K562 (cell line): Measurements from ENCODE around the gene NPR1. TPM values are rescaled to one million over a fixed set of nuclear protein-coding genes. Genes with fewer than 3 reads are reported as not detected.

Source experiments
- BDP1 ChIP-seq: IDR thresholded peaks from 3 replicates; pipeline ENCODE4 v1.6.1; 2011; ENCODE audit not compliant: insufficient read length, insufficient read depth
- DMBX1 ChIP-seq: fragments of 250-450 bp; sonication (Bioruptor Pico); IDR thresholded peaks from 2 replicates; pipeline ENCODE4 v1.8.0; 2022; ENCODE audit warnings: inconsistent platforms, mild to moderate bottlenecking, moderate library complexity, borderline replicate concordance
- E2F3 ChIP-seq: fragments of 250-450 bp; sonication (Bioruptor Pico); IDR thresholded peaks from 2 replicates; pipeline ENCODE4 v1.4.0; 2020; ENCODE audit warnings: mild to moderate bottlenecking
- GTF2A2 ChIP-seq: IDR thresholded peaks from 2 replicates; pipeline ENCODE4 v1.6.1; 2016; ENCODE audit warnings: mild to moderate bottlenecking, missing genetic modification characterization, missing compliant biosample characterization
- GTF2E2 ChIP-seq: fragments of 200-800 bp; sonication (Bioruptor generic); IDR thresholded peaks from 2 replicates; pipeline ENCODE4 v1.6.1; 2016; ENCODE audit warnings: missing genetic modification characterization, missing compliant biosample characterization
- HMBOX1 ChIP-seq: sonication (generic); IDR thresholded peaks from 2 replicates; pipeline ENCODE4 v1.6.1; 2016
- PHF8 ChIP-seq: fragments of 200-600 bp; sonication (generic); IDR thresholded peaks from 2 replicates; pipeline ENCODE4 v1.6.1; 2012; ENCODE audit warnings: mixed run types, mild to moderate bottlenecking, inconsistent platforms, low read length, moderate library complexity, borderline replicate concordance
- POLR2A ChIP-seq: fragments of 450-650 bp; conservative IDR thresholded peaks from 2 replicates; pipeline ENCODE4 v1.6.1; 2016
- POLR2AphosphoS2 ChIP-seq: IDR thresholded peaks from 2 replicates; pipeline ENCODE4 v1.6.1; 2012; ENCODE audit warnings: low read length, improper control_type of control experiment
- POLR2B ChIP-seq: fragments of 450-650 bp; IDR thresholded peaks from 2 replicates; pipeline ENCODE4 v1.6.1; 2018; ENCODE audit warnings: low read depth; ENCODE audit not compliant: partially characterized antibody
- POLR2G ChIP-seq: fragments of 200-400 bp; formaldehyde crosslinking; IDR thresholded peaks from 2 replicates; pipeline ENCODE4 v1.6.1; 2017; ENCODE audit warnings: low read depth, mild to moderate bottlenecking, antibody characterized with exemption, low read length, moderate library complexity
- SNRNP70 ChIP-seq: fragments of 200-400 bp; formaldehyde crosslinking; optimal IDR thresholded peaks from 2 replicates; pipeline ENCODE3; 2017; ENCODE audit warnings: low read depth, low read length
- ZBED1 ChIP-seq: IDR thresholded peaks from 2 replicates; pipeline ENCODE4 v1.6.1; 2014
- polyA plus RNA-seq, 8 experiments: library from polyadenylated mRNA; depleted of rRNA in 4 of 8; stranded (reverse) in 5 of 8; unstranded in 3 of 8; fragments of >200 nt; fragmentation: Nextera tagmentation in 2 of 8; fragmentation: Illumina TruSeq in 1 of 8; extraction: Ambion mirVana in 2 of 8; extraction: Trizol in 1 of 8; gene quantifications; 2 replicates each; pipeline versions ENCODE4 v1.2.1 to v1.2.3, GENCODE V29; 2011 to 2014; ENCODE audit warnings: inconsistent platforms in 1 of 8, missing spikeins in 1 of 8
- total RNA-seq, 7 experiments: library from RNA; depleted of rRNA in 6 of 7; stranded (reverse); fragments of >200 nt in 6 of 7; fragmentation: Illumina TruSeq in 2 of 7; extraction: Trizol in 2 of 7; gene quantifications; 2 replicates each; pipeline versions ENCODE4 v1.2.1 to v1.2.3, GENCODE V29; 2011 to 2021; ENCODE audit warnings: low replicate concordance in 1 of 7
- TF ChIP-seq, protein P1 (sequence below): fragments of 150-350 bp; IDR thresholded peaks from 2 replicates; pipeline ENCODE4 v1.6.1; 2014; ENCODE audit warnings: low read depth, mild to moderate bottlenecking, low read length, borderline replicate concordance

The NPR1 gene
- total and polyA plus RNA-seq, 9 of the 15 experiments (the other 6 are each of a cell fraction or from before 2014, with no cell fraction given), result 0.05 to 0.16 (median 0.06) TPM; not detected in 6

- peak; percentile 93 for TF ChIP-seq POLR2AphosphoS2
- no peak for TF ChIP-seq DMBX1
- peak; percentile 24; the same call in 1 of the 2 replicates for TF ChIP-seq HMBOX1
- TF ChIP-seq BDP1, result no peak
- no peak for TF ChIP-seq GTF2E2 (tag)
- no peak; the same call in 1 of the 2 replicates for TF ChIP-seq POLR2G
- TF ChIP-seq, protein P1, sequence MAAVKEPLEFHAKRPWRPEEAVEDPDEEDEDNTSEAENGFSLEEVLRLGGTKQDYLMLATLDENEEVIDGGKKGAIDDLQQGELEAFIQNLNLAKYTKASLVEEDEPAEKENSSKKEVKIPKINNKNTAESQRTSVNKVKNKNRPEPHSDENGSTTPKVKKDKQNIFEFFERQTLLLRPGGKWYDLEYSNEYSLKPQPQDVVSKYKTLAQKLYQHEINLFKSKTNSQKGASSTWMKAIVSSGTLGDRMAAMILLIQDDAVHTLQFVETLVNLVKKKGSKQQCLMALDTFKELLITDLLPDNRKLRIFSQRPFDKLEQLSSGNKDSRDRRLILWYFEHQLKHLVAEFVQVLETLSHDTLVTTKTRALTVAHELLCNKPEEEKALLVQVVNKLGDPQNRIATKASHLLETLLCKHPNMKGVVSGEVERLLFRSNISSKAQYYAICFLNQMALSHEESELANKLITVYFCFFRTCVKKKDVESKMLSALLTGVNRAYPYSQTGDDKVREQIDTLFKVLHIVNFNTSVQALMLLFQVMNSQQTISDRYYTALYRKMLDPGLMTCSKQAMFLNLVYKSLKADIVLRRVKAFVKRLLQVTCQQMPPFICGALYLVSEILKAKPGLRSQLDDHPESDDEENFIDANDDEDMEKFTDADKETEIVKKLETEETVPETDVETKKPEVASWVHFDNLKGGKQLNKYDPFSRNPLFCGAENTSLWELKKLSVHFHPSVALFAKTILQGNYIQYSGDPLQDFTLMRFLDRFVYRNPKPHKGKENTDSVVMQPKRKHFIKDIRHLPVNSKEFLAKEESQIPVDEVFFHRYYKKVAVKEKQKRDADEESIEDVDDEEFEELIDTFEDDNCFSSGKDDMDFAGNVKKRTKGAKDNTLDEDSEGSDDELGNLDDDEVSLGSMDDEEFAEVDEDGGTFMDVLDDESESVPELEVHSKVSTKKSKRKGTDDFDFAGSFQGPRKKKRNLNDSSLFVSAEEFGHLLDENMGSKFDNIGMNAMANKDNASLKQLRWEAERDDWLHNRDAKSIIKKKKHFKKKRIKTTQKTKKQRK, result no peak
- TF ChIP-seq POLR2B, result peak; percentile 67
- no peak for TF ChIP-seq PHF8
- TF ChIP-seq SNRNP70, result no peak
- TF ChIP-seq GTF2A2 (tag), result no peak
- no peak for TF ChIP-seq E2F3 (CRISPR knock-in tag)
- TF ChIP-seq ZBED1, result peak; percentile 16; the same call in 1 of the 2 replicates
- TF ChIP-seq POLR2A, result peak; percentile 82
Observed at GRCh38 chr1:153661111-153661708, 17.3 kb upstream of the NPR1 start (continued).
